Gastrocnemius medialis (tissue), 4 donors: ENCODE results near the gene TF. TPM values are rescaled to one million over a fixed set of nuclear protein-coding genes. Genes with fewer than 3 reads are reported as not detected.

ENCODE experiments used
- ATAC-seq, 2 donors: fragments of 150-250 bp; one replicate each; pipeline ENCODE4 v1.9.1; 2016
- DNase-seq, 2 donors: peaks; one replicate each; pipeline ENCODE4 v3.0.0-alpha.2; 2019
- H3K27ac ChIP-seq, 4 donors: fragments of 200-600 bp; sonication (generic); 1 replicate in 1 of 4; 2 replicates in 3 of 4; pipeline ENCODE4 v1.5.1; 2016 to 2018; ENCODE audit warnings: mild to moderate bottlenecking in 2 of 4, moderate library complexity in 1 of 4
- H3K27me3 ChIP-seq, 3 donors: fragments of 200-600 bp; sonication (generic) in 2 of 3; 1 replicate in 1 of 3; 2 replicates in 2 of 3; pipeline versions ENCODE4 v1.5.1 to v1.6.0; 2016 to 2019; ENCODE audit warnings: mild to moderate bottlenecking in 1 of 3, moderate library complexity in 1 of 3
- H3K36me3 ChIP-seq, 2 donors: fragments of 200-600 bp; sonication (generic) in 1 of 2; one replicate each; pipeline ENCODE4 v1.5.1; 2017 to 2018
- H3K4me1 ChIP-seq, 2 donors: fragments of 200-600 bp; sonication (generic) in 1 of 2; one replicate each; pipeline ENCODE4 v1.5.1; 2016 to 2017; ENCODE audit warnings: mild to moderate bottlenecking in 2 of 2
- H3K4me3 ChIP-seq, 4 donors: fragments of 200-600 bp; sonication (generic) in 3 of 4; 1 replicate in 1 of 4; 2 replicates in 3 of 4; pipeline ENCODE4 v1.5.1; 2016 to 2019; ENCODE audit warnings: mild to moderate bottlenecking in 2 of 4
- H3K9me3 ChIP-seq, 3 donors: fragments of 200-600 bp; sonication (generic) in 2 of 3; 1 replicate in 1 of 3; 2 replicates in 2 of 3; pipeline ENCODE4 v1.5.1; 2016 to 2019
- CTCF ChIP-seq, 5 experiments: fragments of 450-650 bp in 3 of 5; fragments of 200-600 bp in 2 of 5; sonication (generic) in 2 of 5; IDR thresholded peaks in 4 of 5; conservative IDR thresholded peaks in 1 of 5; 1 replicate in 4 of 5; 2 replicates in 1 of 5; pipeline ENCODE4 v1.5.1; 2016 to 2019; ENCODE audit warnings: antibody characterized with exemption in 5 of 5, mild to moderate bottlenecking in 3 of 5, moderate library complexity in 3 of 5
- POLR2A ChIP-seq, 2 donors: fragments of 450-650 bp; IDR thresholded peaks; one replicate each; pipeline ENCODE4 v1.6.1; 2017; ENCODE audit warnings: antibody characterized with exemption in 2 of 2, mild to moderate bottlenecking in 2 of 2, moderate library complexity in 2 of 2
- in situ Hi-C, 4 donors: fragments of 200-750 bp; cut with MboI; loops; one replicate each; pipeline versions ENCODE4 v1.15.0 to v1.8.0; 2017; ENCODE audit warnings: low sequenced_read_pairs in 4 of 4
- intact Hi-C: fragments of 100-400 bp; cut with DNase I; formaldehyde crosslinking; loops from one replicate; pipeline ENCODE4 v1.15.1; 2023; ENCODE audit warnings: low total_unique reads
- total RNA-seq, 4 donors: library from RNA; depleted of rRNA; stranded (reverse); fragments of >200 nt; gene quantifications; one replicate each; pipeline versions ENCODE4 v1.1.0 to v1.2.3, GENCODE V29; 2016

Gene TF
- total RNA-seq, 4 donors from 2014 or later: 2.8 to 11.5 (median 4.3) TPM; not detected in 1

GRCh38 chr3:133820889-133821675 lies 74.9 kb downstream of the TF start:
- in situ Hi-C loops (loop anchor here in 1 of 4 donors (25.0 kb wide), 2 partner anchors 666 to 1109 kb away; partner anchors contain the start of genes ANAPC13, CEP63 and NPHP3), intact Hi-C loops (no loop called here)
- no peak for DNase-seq
- no peak for ATAC-seq
- Histone ChIP-seq H3K27ac (no peak overlapping the region), H3K4me1 (no peaks in the 10 kb centered on the region), H3K36me3 (peaks cover 2 to 76% of the 10 kb centered on the region in 2 donors), H3K9me3 (no peaks in the 10 kb centered on the region), H3K27me3 (no peaks in the 10 kb centered on the region), H3K4me3 (no peak overlapping the region)
- no peak for TF ChIP-seq CTCF (IDR thresholded peaks at IDR 0.05 in 4 of 5, conservative IDR thresholded peaks at IDR 0.05 in 1 of 5)
- TF ChIP-seq POLR2A (IDR thresholded peaks at IDR 0.05): no peak

- Histone ChIP-seq H3K27ac (no peak overlapping the region), H3K36me3 (peaks cover 2 to 68% of the 10 kb centered on the region in 2 donors), H3K9me3 (no peaks in the 10 kb centered on the region), H3K4me3 (no peak overlapping the region), H3K4me1 (no peaks in the 10 kb centered on the region), H3K27me3 (no peaks in the 10 kb centered on the region)
- in situ Hi-C loops (loop anchor here in 1 of 4 donors (25.0 kb wide), 2 partner anchors 665 to 1110 kb away; partner anchors contain the start of genes ANAPC13, CEP63 and NPHP3), intact Hi-C loops (no loop called here)
- ATAC-seq (peak in 1 of 2 donors; percentile 53), DNase-seq (peak in 1 of 2 donors; percentile 52)
- TF ChIP-seq CTCF (IDR thresholded peaks at IDR 0.05 in 4 of 5, conservative IDR thresholded peaks at IDR 0.05 in 1 of 5): no peak
- no peak for TF ChIP-seq POLR2A (IDR thresholded peaks at IDR 0.05)
These were observed 75.8 kb downstream of the TF start for GRCh38 chr3:133821767-133822638.

GRCh38 chr3:133824961-133825485 lies 78.8 kb downstream of the TF start:
- in situ Hi-C loops (loop anchor here in 1 of 4 donors (25.0 kb wide), 2 partner anchors 662 to 1113 kb away; partner anchors contain the start of genes ANAPC13, CEP63 and NPHP3), intact Hi-C loops (no loop called here)
- no peak for TF ChIP-seq CTCF (IDR thresholded peaks at IDR 0.05 in 4 of 5, conservative IDR thresholded peaks at IDR 0.05 in 1 of 5)
- no peak for TF ChIP-seq POLR2A (IDR thresholded peaks at IDR 0.05)
- DNase-seq (no peak), ATAC-seq (no peak)
- H3K27ac ChIP-seq: no peak overlapping the region
- H3K9me3 ChIP-seq: no peaks in the 10 kb centered on the region
- no peaks in the 10 kb centered on the region for H3K27me3 ChIP-seq
- H3K4me1 ChIP-seq: no peaks in the 10 kb centered on the region
- peaks cover under 1 to 51% of the 10 kb centered on the region in 2 donors for H3K36me3 ChIP-seq
- no peak overlapping the region for H3K4me3 ChIP-seq

- Histone ChIP-seq H3K27me3 (no peaks in the 10 kb centered on the region), H3K27ac (no peak overlapping the region), H3K4me3 (no peak overlapping the region), H3K36me3 (peaks cover 0 to 39% of the 10 kb centered on the region in 2 donors), H3K4me1 (no peaks in the 10 kb centered on the region), H3K9me3 (no peaks in the 10 kb centered on the region)
- TF ChIP-seq CTCF (IDR thresholded peaks at IDR 0.05 in 4 of 5, conservative IDR thresholded peaks at IDR 0.05 in 1 of 5): no peak
- no peak for TF ChIP-seq POLR2A (IDR thresholded peaks at IDR 0.05)
- ATAC-seq (no peak), DNase-seq (no peak)
- in situ Hi-C loops (no loop called here), intact Hi-C loops (no loop called here)
These were observed 80.0 kb downstream of the TF start for GRCh38 chr3:133825969-133826727.
